Measurements from ENCODE around the gene SS18L1.

Gene SS18L1

DNA sequence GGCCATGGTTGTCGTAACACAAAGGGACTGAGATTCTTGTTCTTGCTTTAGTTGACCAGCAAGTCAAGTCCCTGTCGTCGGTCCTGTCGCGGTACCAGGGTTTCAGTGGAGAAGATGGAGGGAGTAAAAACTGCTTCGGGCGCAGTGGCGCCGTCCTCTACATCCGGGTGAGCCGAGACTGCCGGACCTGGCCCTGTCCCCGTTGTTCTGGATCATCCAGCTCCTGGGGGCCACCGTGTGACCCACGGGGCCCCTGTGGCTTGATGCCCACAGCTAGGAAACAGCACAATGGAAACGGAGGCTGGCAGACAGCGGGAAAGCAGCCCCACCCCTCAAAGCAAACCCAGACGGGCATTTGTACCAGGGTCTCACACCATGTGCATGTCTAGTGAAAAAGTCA lies 54.2 kb downstream of the SS18L1 start:
- no peak for TF ChIP-seq PPARA (CRISPR knock-in tag; IDR thresholded peaks at IDR 0.05; ENCODE audit: borderline replicate concordance)
- no peak for TF ChIP-seq ZC3H10 (CRISPR knock-in tag; IDR thresholded peaks at IDR 0.05)
- no peak for TF ChIP-seq ZNF565 (CRISPR knock-in tag; conservative IDR thresholded peaks at IDR 0.05; ENCODE audit: low read depth)
- TF ChIP-seq TCF4 (CRISPR knock-in tag; IDR thresholded peaks at IDR 0.05; ENCODE audit: borderline replicate concordance), result no peak
- TF ChIP-seq, protein P1, sequence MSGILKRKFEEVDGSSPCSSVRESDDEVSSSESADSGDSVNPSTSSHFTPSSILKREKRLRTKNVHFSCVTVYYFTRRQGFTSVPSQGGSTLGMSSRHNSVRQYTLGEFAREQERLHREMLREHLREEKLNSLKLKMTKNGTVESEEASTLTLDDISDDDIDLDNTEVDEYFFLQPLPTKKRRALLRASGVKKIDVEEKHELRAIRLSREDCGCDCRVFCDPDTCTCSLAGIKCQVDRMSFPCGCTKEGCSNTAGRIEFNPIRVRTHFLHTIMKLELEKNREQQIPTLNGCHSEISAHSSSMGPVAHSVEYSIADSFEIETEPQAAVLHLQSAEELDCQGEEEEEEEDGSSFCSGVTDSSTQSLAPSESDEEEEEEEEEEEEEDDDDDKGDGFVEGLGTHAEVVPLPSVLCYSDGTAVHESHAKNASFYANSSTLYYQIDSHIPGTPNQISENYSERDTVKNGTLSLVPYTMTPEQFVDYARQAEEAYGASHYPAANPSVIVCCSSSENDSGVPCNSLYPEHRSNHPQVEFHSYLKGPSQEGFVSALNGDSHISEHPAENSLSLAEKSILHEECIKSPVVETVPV (CRISPR knock-in tag; IDR thresholded peaks at IDR 0.05), result no peak
- TF ChIP-seq SNAI2 (CRISPR knock-in tag; IDR thresholded peaks at IDR 0.05), result no peak
- no peak for TF ChIP-seq ARNTL (CRISPR knock-in tag; IDR thresholded peaks at IDR 0.05; ENCODE audit: borderline replicate concordance, low read depth)
- TF ChIP-seq OSR1 (CRISPR knock-in tag; IDR thresholded peaks at IDR 0.05), result no peak
- TF ChIP-seq, protein P2, sequence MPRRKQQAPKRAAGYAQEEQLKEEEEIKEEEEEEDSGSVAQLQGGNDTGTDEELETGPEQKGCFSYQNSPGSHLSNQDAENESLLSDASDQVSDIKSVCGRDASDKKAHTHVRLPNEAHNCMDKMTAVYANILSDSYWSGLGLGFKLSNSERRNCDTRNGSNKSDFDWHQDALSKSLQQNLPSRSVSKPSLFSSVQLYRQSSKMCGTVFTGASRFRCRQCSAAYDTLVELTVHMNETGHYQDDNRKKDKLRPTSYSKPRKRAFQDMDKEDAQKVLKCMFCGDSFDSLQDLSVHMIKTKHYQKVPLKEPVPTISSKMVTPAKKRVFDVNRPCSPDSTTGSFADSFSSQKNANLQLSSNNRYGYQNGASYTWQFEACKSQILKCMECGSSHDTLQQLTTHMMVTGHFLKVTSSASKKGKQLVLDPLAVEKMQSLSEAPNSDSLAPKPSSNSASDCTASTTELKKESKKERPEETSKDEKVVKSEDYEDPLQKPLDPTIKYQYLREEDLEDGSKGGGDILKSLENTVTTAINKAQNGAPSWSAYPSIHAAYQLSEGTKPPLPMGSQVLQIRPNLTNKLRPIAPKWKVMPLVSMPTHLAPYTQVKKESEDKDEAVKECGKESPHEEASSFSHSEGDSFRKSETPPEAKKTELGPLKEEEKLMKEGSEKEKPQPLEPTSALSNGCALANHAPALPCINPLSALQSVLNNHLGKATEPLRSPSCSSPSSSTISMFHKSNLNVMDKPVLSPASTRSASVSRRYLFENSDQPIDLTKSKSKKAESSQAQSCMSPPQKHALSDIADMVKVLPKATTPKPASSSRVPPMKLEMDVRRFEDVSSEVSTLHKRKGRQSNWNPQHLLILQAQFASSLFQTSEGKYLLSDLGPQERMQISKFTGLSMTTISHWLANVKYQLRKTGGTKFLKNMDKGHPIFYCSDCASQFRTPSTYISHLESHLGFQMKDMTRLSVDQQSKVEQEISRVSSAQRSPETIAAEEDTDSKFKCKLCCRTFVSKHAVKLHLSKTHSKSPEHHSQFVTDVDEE (CRISPR knock-in tag; IDR thresholded peaks at IDR 0.05), result no peak
- TF ChIP-seq, protein P3, sequence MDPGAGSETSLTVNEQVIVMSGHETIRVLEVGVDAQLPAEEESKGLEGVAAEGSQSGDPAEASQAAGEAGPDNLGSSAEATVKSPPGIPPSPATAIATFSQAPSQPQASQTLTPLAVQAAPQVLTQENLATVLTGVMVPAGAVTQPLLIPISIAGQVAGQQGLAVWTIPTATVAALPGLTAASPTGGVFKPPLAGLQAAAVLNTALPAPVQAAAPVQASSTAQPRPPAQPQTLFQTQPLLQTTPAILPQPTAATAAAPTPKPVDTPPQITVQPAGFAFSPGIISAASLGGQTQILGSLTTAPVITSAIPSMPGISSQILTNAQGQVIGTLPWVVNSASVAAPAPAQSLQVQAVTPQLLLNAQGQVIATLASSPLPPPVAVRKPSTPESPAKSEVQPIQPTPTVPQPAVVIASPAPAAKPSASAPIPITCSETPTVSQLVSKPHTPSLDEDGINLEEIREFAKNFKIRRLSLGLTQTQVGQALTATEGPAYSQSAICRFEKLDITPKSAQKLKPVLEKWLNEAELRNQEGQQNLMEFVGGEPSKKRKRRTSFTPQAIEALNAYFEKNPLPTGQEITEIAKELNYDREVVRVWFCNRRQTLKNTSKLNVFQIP (CRISPR knock-in tag; IDR thresholded peaks at IDR 0.05; ENCODE audit: borderline replicate concordance, low read depth), result no peak
- no peak for TF ChIP-seq ZNF70 (CRISPR knock-in tag; IDR thresholded peaks at IDR 0.05)
- TF ChIP-seq RARB (CRISPR knock-in tag; IDR thresholded peaks at IDR 0.05), result no peak
- no peak for ATAC-seq

DNA sequence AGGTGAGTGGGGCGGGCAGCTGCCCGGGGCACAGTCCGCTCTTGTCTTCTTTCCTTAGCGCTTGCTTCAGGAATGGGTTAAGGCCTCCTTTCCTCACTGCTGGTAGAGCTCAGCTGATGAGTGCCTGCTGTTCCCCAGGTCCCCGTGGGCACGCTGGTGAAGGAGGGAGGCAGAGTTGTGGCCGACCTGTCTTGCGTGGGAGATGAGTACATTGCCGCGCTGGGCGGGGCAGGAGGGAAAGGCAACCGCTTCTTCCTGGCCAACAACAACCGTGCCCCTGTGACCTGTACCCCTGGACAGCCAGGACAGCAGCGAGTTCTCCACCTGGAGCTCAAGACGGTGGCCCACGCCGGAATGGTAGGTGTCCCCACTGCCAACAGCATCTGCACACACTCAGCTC lies 54.9 kb downstream of the SS18L1 start:
- TF ChIP-seq ISL1 (CRISPR knock-in tag; IDR thresholded peaks at IDR 0.05) (no peak), ZNF70 (CRISPR knock-in tag; IDR thresholded peaks at IDR 0.05) (no peak), TOX (CRISPR knock-in tag; IDR thresholded peaks at IDR 0.05; ENCODE audit: borderline replicate concordance) (no peak), ZFP30 (CRISPR knock-in tag; IDR thresholded peaks at IDR 0.05) (no peak), ZNF8 (CRISPR knock-in tag; IDR thresholded peaks at IDR 0.05) (no peak), PPARA (CRISPR knock-in tag; IDR thresholded peaks at IDR 0.05; ENCODE audit: borderline replicate concordance) (no peak), CSDC2 (CRISPR knock-in tag; IDR thresholded peaks at IDR 0.05) (no peak), ESRRG (CRISPR knock-in tag; IDR thresholded peaks at IDR 0.05) (no peak), RARB (CRISPR knock-in tag; IDR thresholded peaks at IDR 0.05) (no peak), BACH2 (CRISPR knock-in tag; IDR thresholded peaks at IDR 0.05; ENCODE audit: borderline replicate concordance) (no peak), OSR1 (CRISPR knock-in tag; IDR thresholded peaks at IDR 0.05) (no peak), ZFP3 (CRISPR knock-in tag; IDR thresholded peaks at IDR 0.05) (no peak), SNAI2 (CRISPR knock-in tag; IDR thresholded peaks at IDR 0.05) (no peak)
- TF ChIP-seq, protein P4, sequence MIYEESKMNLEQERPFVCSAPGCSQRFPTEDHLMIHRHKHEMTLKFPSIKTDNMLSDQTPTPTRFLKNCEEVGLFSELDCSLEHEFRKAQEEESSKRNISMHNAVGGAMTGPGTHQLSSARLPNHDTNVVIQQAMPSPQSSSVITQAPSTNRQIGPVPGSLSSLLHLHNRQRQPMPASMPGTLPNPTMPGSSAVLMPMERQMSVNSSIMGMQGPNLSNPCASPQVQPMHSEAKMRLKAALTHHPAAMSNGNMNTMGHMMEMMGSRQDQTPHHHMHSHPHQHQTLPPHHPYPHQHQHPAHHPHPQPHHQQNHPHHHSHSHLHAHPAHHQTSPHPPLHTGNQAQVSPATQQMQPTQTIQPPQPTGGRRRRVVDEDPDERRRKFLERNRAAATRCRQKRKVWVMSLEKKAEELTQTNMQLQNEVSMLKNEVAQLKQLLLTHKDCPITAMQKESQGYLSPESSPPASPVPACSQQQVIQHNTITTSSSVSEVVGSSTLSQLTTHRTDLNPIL (CRISPR knock-in tag; IDR thresholded peaks at IDR 0.05; ENCODE audit: low read depth), result no peak
- TF ChIP-seq, protein P2 (CRISPR knock-in tag; IDR thresholded peaks at IDR 0.05), result no peak
- TF ChIP-seq, protein P5, sequence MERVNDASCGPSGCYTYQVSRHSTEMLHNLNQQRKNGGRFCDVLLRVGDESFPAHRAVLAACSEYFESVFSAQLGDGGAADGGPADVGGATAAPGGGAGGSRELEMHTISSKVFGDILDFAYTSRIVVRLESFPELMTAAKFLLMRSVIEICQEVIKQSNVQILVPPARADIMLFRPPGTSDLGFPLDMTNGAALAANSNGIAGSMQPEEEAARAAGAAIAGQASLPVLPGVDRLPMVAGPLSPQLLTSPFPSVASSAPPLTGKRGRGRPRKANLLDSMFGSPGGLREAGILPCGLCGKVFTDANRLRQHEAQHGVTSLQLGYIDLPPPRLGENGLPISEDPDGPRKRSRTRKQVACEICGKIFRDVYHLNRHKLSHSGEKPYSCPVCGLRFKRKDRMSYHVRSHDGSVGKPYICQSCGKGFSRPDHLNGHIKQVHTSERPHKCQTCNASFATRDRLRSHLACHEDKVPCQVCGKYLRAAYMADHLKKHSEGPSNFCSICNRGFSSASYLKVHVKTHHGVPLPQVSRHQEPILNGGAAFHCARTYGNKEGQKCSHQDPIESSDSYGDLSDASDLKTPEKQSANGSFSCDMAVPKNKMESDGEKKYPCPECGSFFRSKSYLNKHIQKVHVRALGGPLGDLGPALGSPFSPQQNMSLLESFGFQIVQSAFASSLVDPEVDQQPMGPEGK (CRISPR knock-in tag; IDR thresholded peaks at IDR 0.05; ENCODE audit: borderline replicate concordance), result no peak
- TF ChIP-seq, protein P3 (CRISPR knock-in tag; IDR thresholded peaks at IDR 0.05; ENCODE audit: borderline replicate concordance, low read depth), result no peak
- TF ChIP-seq, protein P1 (CRISPR knock-in tag; IDR thresholded peaks at IDR 0.05), result no peak
- ATAC-seq, result no peak; the same call in 2 of the 3 replicates

Data from SK-N-SH treated with all-trans-retinoic acid at 6 μM for 48 hours (cell line).